ENCODE results near the gene TRMT10A.

Gene TRMT10A

DNA sequence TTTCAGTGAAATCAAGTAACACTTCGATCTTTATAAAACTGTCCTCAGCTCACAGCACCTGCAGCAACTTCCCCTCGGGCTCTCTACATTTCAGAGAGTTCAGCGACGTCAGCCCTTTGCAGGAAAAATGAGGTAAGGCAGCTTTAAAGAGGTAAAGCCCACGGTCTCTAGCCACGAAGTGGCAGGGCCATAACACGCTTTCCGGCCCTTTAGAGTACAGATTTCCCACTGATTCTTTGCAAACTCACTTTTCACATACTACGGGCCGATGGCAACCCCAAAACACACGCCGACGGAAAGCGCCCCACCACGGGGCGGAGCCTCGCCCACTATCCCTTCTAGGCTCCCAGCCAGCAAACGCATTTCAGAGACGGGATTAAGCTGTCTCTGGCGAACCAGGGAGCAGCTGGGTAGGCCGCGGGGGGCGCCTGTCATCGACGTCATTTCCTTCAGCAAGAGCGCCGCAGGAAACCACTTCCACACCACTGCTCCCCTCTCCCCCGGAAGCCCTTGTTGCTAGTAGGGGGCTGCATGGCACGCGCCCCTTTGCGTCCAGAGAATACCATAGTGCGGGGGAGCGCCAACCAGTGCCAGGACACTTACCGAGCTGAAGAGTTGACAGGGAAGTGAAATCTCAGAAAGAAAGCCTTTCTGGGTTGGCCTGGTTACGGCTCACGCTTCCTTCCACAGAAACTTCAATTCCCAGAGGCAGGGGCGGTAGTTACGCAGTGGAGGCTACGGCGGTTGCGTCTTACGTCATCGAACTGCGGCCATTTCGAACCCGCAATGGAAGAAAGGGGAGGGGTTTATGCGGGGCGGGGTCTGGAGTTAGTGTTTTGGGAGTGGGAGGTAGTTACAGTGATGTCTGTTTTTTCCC is at the start of gene TRMT10A:
Gene TRMT10A, minus strand, starts transcription at position 730 of the 877 bp plus-strand sequence. CDS start 4,701 bp downstream, outside the sequence.
- peak; percentile 97 for DNase-seq

GRCh38 chr4:99612704-99613103 is 48.9 kb upstream of the TRMT10A start:
- DNase-seq, result no peak

DNA sequence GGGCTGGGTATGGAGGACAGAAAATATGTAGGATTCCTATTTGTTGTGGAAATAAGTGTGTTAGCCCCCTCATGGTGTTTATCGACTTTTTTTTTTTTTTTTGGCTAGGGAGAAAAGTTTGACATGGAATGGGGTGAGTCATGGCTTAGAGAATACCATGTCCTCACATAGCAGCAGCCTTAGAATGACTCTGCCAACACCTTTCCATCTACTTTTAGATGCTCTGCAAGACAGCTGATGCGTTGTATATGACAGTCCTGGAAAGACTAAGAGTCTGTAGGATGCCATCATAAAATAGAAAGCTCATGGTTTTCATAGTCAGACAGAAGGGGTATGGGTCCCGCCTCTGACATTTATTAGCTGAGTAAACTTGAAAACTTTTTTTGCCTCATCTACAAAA is 48.4 kb upstream of the TRMT10A start:
- DNase-seq, result no peak

- DNase-seq, result no peak
Measured at GRCh38 chr4:99610605-99611175, 46.9 kb upstream of the TRMT10A start.

DNA sequence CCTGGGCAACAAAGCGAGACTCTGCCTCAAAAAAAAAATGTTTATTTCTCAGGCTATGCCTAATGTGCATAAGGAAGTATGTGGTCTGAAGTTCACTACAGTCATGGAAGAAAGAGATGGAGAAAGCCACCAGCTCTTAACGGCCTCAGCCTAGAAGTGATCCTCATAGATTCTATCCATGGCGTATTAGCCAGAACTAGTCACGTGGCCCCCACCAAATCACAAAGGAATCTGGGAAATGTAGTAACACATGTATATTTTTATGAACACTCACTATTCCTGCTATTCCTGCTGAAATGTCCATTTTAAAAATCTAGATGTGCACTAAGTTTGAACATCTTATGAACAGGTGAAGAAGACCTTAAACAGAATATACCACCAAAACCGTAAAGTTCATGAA is 44.6 kb upstream of the TRMT10A start:
- no peak for DNase-seq

DNA sequence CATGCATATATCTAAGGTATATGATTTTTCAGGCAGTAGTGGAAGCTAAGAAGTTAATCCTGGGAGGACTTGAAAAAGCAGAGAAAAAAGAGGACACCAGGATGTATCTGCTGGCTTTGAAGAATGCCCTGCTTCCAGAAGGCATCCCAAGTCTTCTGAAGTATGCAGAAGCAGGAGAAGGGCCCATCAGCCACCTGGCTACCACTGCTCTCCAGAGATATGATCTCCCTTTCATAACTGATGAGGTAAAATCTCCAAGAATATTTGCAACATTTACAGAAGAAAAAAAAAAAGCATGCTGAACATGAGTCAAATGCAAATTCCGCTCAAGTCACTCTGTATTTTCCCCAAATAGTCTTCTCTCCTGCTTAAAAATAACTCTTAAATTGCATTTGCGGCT is 42.9 kb upstream of the TRMT10A start:
- DNase-seq, result no peak

- no peak for DNase-seq
Measured at GRCh38 chr4:99594818-99595217, 31.0 kb upstream of the TRMT10A start.

DNA sequence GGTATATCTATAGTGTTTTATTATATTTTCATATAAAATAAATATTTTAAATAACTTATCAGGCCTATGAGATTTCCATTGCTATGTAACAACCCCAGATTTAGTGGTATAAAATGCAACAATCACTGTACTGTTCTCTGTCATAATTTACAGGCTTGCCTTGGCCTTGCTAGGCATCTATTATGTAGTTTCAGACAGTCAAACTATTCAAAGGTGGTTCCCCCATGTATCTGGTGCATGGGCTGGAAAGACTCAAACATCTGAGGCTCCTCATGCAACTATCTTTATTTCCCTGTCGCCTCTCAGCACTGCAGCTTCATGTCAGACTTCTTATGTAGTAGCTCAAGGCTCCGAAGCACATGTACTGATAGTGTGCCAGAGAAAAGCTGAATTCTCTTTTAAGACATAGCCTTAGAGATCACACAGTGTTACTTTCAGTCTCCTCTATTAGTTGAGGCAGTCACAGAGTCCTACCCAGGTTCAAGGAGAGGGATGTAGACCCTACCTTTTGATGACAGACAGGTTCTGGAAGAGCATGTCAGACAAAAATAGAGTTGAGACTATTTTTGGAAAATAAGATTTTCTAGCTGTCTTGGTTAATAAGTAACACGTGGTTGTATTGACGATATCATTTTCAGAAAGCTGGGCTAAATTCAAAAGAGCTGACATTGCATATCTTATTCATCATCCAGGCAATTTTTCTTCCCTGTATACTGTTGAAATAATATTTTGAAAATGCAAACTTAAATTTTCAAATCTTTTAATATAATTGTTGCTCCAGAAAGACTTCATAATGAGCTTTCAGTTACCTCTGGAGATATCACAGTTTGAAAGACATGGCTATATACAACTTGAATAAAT is 30.2 kb upstream of the TRMT10A start:
- no peak for DNase-seq

DNA sequence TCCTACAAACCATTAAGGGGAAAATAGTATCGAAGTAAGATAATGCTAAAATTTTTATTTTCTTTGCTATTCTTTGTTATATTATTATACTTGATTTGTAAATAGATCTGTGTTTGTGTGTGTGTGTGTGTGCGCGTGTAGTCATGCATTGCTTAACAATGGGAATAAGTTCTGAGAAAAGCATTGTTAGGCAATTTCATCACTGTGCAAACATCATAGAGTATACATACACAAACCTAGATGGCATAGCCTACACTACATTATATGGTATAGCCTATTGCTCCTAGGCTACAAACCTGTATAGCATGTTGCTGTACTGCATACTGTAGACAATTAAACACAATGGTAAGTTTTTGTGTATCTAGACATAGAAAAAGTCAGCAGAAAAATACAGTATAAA is 27.9 kb upstream of the TRMT10A start:
- DNase-seq, result no peak

- no peak for DNase-seq
Measured at GRCh38 chr4:99587803-99588202, 24.0 kb upstream of the TRMT10A start.

GRCh38 chr4:99587309-99587708 is 23.5 kb upstream of the TRMT10A start:
- no peak for DNase-seq

DNA sequence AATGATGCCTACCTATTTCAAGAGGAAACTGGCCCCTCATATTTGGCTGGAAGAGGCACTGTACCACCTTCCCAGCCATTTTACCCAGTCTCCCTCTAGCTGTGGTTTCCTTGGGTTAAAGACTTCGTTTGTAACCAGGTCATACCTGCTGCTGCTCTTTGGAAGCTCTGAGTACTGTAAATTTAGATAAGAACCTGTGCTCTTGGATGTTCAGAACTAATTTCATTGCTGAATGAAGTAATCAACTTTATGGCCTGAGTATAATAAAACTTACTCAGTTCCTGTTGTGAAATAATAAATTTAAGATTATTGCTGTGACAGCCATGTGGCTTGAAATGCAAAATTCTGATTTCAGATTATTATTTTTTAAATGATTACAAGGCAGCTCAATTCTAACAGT is 23.0 kb upstream of the TRMT10A start:
- no peak for DNase-seq

DNA sequence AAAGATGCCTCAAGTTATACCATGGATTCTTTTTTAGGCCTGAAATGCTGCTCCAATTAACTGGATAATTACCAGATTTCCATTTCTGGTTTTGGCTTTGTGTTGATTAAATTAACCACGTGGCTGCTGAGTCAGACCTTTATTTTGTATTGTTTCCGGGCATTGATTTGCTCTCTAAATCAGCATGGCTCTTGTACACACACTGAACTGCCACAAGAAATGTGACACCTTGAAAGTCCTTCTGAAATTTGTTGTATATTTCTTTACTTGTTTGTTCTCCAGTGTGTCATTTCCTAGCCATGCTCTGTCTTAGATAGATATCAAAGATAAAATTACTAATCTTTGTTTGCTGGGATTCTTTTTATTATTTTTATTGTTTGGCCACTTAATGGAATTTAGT is 22.5 kb upstream of the TRMT10A start:
- no peak for DNase-seq

DNA sequence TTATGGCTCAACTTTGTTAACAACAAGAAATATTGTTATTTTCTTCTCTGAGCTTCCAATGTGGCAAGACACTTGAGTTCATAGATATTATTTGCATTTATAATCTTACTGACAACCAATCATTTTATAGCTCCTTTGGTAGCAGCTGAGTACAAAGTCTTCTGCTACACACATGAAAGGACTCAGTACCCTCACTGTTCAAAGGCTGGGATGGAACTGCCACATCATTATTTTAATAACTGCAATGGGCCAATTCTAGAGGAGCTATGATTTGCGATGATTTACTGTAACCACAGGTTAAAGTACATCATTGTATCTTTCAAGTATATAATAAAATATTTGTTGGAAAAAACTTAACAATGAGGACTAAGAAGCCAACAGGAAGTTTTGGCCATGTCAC is 21.7 kb upstream of the TRMT10A start:
- no peak for DNase-seq

GRCh38 chr4:99578714-99579113 is 14.9 kb upstream of the TRMT10A start:
- DNase-seq, result no peak

DNA sequence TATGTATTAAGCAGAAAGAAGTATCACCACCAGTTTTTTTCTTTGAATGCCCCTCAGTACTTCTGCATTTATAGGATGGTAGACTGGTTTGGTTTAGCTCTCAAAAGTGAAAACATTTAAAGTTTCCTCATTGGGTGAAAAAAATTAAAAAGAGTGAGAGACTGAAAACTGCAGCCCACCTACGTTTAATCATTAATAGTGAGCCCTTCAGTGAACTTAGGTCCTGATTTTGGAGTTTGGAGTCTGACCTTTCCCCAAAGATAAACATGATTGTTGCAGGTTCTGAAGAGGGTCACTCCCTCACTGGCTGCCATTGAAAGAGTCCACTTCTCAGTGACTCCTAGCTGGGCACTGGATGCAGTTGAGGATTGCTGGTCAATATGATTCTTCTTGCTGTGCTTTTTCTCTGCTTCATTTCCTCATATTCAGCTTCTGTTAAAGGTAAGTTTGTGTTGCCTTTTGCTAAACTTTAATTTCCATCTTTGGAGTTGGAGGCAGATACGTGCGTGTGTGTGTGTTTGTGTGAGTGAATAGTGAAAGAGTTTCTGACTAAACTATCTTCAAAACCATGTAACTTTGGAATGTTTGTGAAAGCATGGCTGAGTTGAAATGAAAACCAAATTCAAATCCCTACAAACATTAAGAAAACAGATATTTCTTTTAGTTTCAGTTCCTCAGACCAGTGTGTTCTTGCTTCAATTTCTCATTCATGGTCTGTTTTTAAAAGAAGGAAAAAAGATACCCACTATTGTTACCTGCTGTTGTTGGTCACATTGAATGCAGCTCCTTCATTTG is 10.9 kb upstream of the TRMT10A start, which contains the start of gene MTTP:
Gene MTTP, plus strand, starts transcription at position 295 of the 795 bp plus-strand sequence. Its CDS starts 86 bp downstream, at position 381.
- no peak for DNase-seq

DNA sequence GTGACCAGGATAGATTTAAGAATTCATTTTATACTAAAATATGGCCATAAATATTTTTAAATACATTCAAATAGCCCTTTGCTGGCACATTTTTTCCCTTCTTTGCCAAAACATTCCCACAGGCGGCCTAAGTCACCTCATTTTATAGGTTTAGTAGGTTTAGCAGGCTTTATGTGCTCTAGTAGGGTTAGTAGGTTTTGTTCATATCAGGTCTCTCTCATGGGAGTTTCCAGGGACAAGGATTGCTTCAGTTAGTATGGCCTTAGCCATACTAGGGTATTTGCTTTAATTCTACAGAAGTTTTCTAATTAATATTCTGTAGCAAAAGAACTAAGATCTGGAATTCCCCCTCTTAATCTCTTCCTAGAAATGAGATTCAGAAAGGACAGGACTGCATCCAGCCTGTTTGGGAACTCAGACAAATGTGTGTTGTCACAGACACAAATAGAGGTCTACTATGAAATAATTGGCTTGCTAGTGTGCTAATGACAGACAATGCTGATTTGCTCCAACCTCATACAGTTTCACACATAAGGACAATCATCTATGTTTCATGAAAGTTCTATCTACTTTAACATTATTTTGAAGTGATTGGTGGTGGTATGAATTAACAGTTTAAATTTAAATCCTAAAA is 10.0 kb upstream of the TRMT10A start:
- no peak for DNase-seq

DNA sequence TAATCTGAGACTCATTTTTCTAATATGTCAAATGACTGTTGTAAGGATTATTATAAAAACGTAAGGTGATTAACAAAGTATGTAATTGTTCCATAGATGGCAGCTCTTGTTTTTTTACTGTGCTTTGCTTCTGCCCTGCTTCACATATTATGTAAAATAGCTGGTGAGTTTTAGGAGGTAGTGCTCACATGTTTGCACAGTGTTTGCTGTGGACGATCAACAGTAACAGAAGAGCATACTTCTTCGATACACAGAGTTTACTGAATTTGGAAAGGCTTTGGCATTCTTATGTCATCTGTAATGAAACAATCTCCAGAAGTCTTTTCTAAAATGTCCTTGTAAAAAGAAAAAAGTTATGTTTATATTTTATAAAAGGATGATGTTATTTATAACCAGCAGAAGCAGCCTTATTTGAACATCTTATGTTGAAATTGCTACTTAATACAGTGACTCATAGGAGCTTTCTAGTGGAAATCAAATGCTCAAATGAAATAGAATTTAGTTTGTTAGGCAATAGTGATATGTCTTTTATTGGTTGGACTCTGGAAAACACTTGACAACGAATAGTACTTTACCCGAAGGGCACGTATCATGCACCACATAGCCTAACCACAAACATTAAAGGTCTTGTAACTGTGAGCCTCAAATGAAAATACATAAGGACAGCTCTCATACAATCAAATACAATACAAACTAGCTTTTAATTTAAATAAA is 8.8 kb upstream of the TRMT10A start:
- no peak for DNase-seq

GRCh38 chr4:99571883-99572282 is 8.0 kb upstream of the TRMT10A start:
- no peak for DNase-seq

DNA sequence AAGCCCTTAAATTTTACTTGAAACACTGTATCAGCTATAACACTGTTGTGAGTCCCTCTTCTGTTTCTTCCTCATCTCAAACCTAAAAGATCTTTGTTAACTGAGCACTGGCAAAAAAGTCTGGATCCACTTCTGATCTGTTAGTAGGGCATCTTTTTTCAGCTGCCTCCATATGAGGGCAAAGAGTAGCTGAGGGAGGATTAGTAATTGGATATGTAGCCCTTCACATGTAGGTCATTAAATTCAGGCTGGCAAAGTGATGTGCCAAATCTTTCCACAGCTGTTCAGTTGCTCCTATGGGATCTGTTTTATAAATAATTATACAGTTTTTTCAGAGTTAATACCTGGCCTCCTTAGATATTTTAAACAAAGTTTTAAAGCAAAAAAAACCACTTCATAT is 1.1 kb upstream of the TRMT10A start:
- no peak for DNase-seq

GRCh38 chr4:99552872-99553271 is 11.0 kb downstream of the TRMT10A start:
- DNase-seq, result no peak

Measured in NCI-H226 (cell line).